ENCODE results near the gene DOK6. TPM values are rescaled to one million over a fixed set of nuclear protein-coding genes. Genes with fewer than 3 reads are reported as not detected.
A peak's percentile ranks its signal among the peaks of the same experiment; 100 is the strongest.

The DOK6 gene
- total and polyA plus RNA-seq, 2 of the 13 experiments (the other 11 are each of a cell fraction or from before 2014, with no cell fraction given) = 17.0 to 17.2 TPM

- TF ChIP-seq ZNF326 (CRISPR knock-in tag; IDR thresholded peaks at IDR 0.05; ENCODE audit: borderline replicate concordance) (no peak), CENPX (CRISPR knock-in tag; IDR thresholded peaks at IDR 0.05) (no peak), ZNF780A (CRISPR knock-in tag; IDR thresholded peaks at IDR 0.05) (no peak), RFX1 (IDR thresholded peaks at IDR 0.05) (no peak), ZNF543 (CRISPR knock-in tag; IDR thresholded peaks at IDR 0.05) (no peak), ZNF362 (CRISPR knock-in tag; IDR thresholded peaks at IDR 0.05; ENCODE audit: borderline replicate concordance) (no peak), ZNF30 (CRISPR knock-in tag; IDR thresholded peaks at IDR 0.05) (no peak), MTA3 (CRISPR knock-in tag; IDR thresholded peaks at IDR 0.05) (no peak), RFXANK (CRISPR knock-in tag; IDR thresholded peaks at IDR 0.05) (no peak), BCL3 (CRISPR knock-in tag; IDR thresholded peaks at IDR 0.05) (no peak), KMT2B (CRISPR knock-in tag; IDR thresholded peaks at IDR 0.05) (no peak; the same call in 1 of the 2 replicates), THAP9 (CRISPR knock-in tag; IDR thresholded peaks at IDR 0.05; ENCODE audit: borderline replicate concordance) (no peak), ZFP62 (CRISPR knock-in tag; IDR thresholded peaks at IDR 0.05) (no peak), ELF1 (CRISPR knock-in tag; IDR thresholded peaks at IDR 0.05) (no peak; the same call in 1 of the 2 replicates), NFKBIZ (CRISPR knock-in tag; IDR thresholded peaks at IDR 0.05) (peak; percentile 84; the same call in 1 of the 2 replicates), PREB (CRISPR knock-in tag; IDR thresholded peaks at IDR 0.05) (no peak), TGIF2 (CRISPR knock-in tag; IDR thresholded peaks at IDR 0.05) (no peak; the same call in 1 of the 2 replicates), ATF7-NPFF (CRISPR knock-in tag; IDR thresholded peaks at IDR 0.05; ENCODE audit: low read depth) (no peak; the same call in 1 of the 2 replicates), ZNF572 (CRISPR knock-in tag; IDR thresholded peaks at IDR 0.05) (no peak), ZNF567 (CRISPR knock-in tag; IDR thresholded peaks at IDR 0.05; ENCODE audit: borderline replicate concordance) (no peak), TFAP4 (IDR thresholded peaks at IDR 0.05; ENCODE audit: borderline replicate concordance, low read depth) (peak; percentile 14; the same call in 1 of the 2 replicates), ZNF205 (CRISPR knock-in tag; IDR thresholded peaks at IDR 0.05) (peak; percentile 67; the same call in 1 of the 2 replicates), IKZF4 (CRISPR knock-in tag; IDR thresholded peaks at IDR 0.05; ENCODE audit: borderline replicate concordance, low read depth, not compliant biosample characterization) (no peak)
Observed at GRCh38 chr18:69358212-69358895, 42.3 kb upstream of the DOK6 start (continued).
